ENCODE measurements around the gene PPP2R5E. TPM values are rescaled to one million over a fixed set of nuclear protein-coding genes. Genes with fewer than 3 reads are reported as not detected.

The PPP2R5E gene
- total and polyA plus RNA-seq, 10 of the 15 experiments (the other 5 are each of a cell fraction or from before 2014, with no cell fraction given): 11.4 to 56.2 (median 22.7) TPM

DNA sequence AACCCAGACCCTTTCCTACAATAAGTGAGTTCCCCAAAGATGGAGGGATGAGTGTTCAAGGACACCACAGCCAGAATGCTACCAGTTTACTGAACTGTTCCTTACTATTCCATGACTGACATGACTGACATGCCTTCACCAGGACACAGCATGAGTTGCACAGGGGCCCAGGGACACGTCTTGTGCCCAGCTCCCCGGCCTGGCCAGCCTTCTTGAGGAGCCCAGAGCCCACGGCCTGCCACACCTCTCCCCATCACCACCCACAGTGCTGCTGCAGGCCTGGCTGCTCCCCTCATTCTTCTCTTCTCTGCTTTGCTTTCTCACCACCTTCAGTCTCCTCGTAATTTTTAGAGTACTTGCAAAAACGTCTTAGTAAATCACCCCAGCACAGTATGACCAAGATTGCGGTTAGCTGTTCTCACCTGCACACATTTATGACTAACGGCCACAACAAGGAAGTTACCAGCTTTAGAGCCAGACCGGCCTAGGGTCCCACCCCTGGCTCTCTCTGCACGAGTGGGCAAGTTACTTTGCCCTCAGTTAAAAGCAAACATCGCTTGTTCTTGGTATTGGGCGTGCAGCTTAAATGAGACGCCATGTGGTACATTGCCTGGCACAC, 18.5 kb downstream of the PPP2R5E start (continued):
- TF ChIP-seq, protein P1, sequence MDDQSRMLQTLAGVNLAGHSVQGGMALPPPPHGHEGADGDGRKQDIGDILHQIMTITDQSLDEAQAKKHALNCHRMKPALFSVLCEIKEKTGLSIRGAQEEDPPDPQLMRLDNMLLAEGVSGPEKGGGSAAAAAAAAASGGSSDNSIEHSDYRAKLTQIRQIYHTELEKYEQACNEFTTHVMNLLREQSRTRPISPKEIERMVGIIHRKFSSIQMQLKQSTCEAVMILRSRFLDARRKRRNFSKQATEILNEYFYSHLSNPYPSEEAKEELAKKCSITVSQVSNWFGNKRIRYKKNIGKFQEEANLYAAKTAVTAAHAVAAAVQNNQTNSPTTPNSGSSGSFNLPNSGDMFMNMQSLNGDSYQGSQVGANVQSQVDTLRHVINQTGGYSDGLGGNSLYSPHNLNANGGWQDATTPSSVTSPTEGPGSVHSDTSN (IDR thresholded peaks at IDR 0.05; ENCODE audit: insufficient replicate concordance, low read depth, low read length): no peak
- peak; percentile 99 for TF ChIP-seq RUNX3 (IDR thresholded peaks at IDR 0.05; ENCODE audit: low read length)
- TF ChIP-seq, protein P2, sequence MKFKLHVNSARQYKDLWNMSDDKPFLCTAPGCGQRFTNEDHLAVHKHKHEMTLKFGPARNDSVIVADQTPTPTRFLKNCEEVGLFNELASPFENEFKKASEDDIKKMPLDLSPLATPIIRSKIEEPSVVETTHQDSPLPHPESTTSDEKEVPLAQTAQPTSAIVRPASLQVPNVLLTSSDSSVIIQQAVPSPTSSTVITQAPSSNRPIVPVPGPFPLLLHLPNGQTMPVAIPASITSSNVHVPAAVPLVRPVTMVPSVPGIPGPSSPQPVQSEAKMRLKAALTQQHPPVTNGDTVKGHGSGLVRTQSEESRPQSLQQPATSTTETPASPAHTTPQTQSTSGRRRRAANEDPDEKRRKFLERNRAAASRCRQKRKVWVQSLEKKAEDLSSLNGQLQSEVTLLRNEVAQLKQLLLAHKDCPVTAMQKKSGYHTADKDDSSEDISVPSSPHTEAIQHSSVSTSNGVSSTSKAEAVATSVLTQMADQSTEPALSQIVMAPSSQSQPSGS (IDR thresholded peaks at IDR 0.05; ENCODE audit: low read length): peak; percentile 46; the same call in 1 of the 2 replicates
- no peak for TF ChIP-seq SUPT20H (IDR thresholded peaks at IDR 0.05; ENCODE audit: borderline replicate concordance, control insufficient read depth, low read depth, low read length)
- TF ChIP-seq, protein P3, sequence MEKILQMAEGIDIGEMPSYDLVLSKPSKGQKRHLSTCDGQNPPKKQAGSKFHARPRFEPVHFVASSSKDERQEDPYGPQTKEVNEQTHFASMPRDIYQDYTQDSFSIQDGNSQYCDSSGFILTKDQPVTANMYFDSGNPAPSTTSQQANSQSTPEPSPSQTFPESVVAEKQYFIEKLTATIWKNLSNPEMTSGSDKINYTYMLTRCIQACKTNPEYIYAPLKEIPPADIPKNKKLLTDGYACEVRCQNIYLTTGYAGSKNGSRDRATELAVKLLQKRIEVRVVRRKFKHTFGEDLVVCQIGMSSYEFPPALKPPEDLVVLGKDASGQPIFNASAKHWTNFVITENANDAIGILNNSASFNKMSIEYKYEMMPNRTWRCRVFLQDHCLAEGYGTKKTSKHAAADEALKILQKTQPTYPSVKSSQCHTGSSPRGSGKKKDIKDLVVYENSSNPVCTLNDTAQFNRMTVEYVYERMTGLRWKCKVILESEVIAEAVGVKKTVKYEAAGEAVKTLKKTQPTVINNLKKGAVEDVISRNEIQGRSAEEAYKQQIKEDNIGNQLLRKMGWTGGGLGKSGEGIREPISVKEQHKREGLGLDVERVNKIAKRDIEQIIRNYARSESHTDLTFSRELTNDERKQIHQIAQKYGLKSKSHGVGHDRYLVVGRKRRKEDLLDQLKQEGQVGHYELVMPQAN (conservative IDR thresholded peaks at IDR 0.05): no peak
- peak; percentile 79 for TF ChIP-seq CREM (IDR thresholded peaks at IDR 0.05; ENCODE audit: low read depth)
- peak; percentile 71; the same call in 1 of the 2 replicates for TF ChIP-seq NFIC (IDR thresholded peaks at IDR 0.05; ENCODE audit: low read depth, low read length)
- TF ChIP-seq NR2C2 (IDR thresholded peaks at IDR 0.05; ENCODE audit: borderline replicate concordance, control insufficient read depth, insufficient read length, low read depth): no peak
- TF ChIP-seq, protein P4, sequence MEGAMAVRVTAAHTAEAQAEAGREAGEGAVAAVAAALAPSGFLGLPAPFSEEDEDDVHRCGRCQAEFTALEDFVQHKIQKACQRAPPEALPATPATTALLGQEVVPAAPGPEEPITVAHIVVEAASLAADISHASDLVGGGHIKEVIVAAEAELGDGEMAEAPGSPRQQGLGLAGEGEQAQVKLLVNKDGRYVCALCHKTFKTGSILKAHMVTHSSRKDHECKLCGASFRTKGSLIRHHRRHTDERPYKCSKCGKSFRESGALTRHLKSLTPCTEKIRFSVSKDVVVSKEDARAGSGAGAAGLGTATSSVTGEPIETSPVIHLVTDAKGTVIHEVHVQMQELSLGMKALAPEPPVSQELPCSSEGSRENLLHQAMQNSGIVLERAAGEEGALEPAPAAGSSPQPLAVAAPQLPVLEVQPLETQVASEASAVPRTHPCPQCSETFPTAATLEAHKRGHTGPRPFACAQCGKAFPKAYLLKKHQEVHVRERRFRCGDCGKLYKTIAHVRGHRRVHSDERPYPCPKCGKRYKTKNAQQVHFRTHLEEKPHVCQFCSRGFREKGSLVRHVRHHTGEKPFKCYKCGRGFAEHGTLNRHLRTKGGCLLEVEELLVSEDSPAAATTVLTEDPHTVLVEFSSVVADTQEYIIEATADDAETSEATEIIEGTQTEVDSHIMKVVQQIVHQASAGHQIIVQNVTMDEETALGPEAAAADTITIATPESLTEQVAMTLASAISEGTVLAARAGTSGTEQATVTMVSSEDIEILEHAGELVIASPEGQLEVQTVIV (IDR thresholded peaks at IDR 0.05; ENCODE audit: borderline replicate concordance, partially characterized antibody): no peak
- TF ChIP-seq CEBPZ (IDR thresholded peaks at IDR 0.05; ENCODE audit: low read depth, low read length): no peak
- TF ChIP-seq MEF2A (IDR thresholded peaks at IDR 0.05; ENCODE audit: insufficient read depth, low read depth, low read length): 0 out of 2 replicates have a peak, but pooled peaks have one; percentile 28
- 0 out of 2 replicates have a peak, but pooled peaks have one; percentile 30 for TF ChIP-seq TCF3 (IDR thresholded peaks at IDR 0.05; ENCODE audit: borderline replicate concordance, insufficient read depth, low read depth, low read length)
- TF ChIP-seq ZNF687 (IDR thresholded peaks at IDR 0.05): no peak

All from GM12878 (cell line).